ENCODE measurements around the gene FLYWCH2. TPM values are rescaled to one million over a fixed set of nuclear protein-coding genes. Genes with fewer than 3 reads are reported as not detected.

The FLYWCH2 gene
- polyA plus RNA-seq, 2 of the 4 experiments (the other 2 are of a cell fraction), result 23.2 to 41.2 TPM

GRCh38 chr16:2846511-2847310, 36.3 kb upstream of the FLYWCH2 start (continued):
- TF ChIP-seq HES2 (IDR thresholded peaks at IDR 0.05), result peak; percentile 68
- TF ChIP-seq HDAC2 (IDR thresholded peaks at IDR 0.05), result no peak

GRCh38 chr16:2848933-2849725, 33.9 kb upstream of the FLYWCH2 start:
- H3K9me3 ChIP-seq, result peaks cover 2% of the 10 kb centered on the region; the same call in 1 of the 3 replicates
- ChIA-PET CTCF (interaction anchor here (1.4 to 10.6 kb wide), 5 partner anchors 9 to 71 kb away, joined by 4 to 91 read pairs (median 6); partner anchors contain the start of gene PRSS22), POLR2A (no interaction called here)
- H3K4me1 ChIP-seq, result peaks cover 27% of the 10 kb centered on the region
- H3K27ac ChIP-seq, result peak overlapping the region in 1 of 2 experiments; percentile 94; a peak in 4 of 6 replicates
- no peak overlapping the region for H3K4me2 ChIP-seq
- no peak for DNase-seq (ENCODE audit: low read depth in 1 of 2, low spot score in 1 of 2)
- WGBS (ENCODE audit: missing lambda C conversion rate), result 76% methylated on average over 16 of the region's 16 CpGs
- no peak for ATAC-seq
- TF ChIP-seq FOSB (CRISPR knock-in tag; IDR thresholded peaks at IDR 0.05) (no peak), HOXA7 (CRISPR knock-in tag; IDR thresholded peaks at IDR 0.05) (no peak), NR3C1 (IDR thresholded peaks at IDR 0.05) (no peak), EP300 (IDR thresholded peaks at IDR 0.05) (no peak), RARB (CRISPR knock-in tag; IDR thresholded peaks at IDR 0.05) (no peak), NPAS2 (CRISPR knock-in tag; IDR thresholded peaks at IDR 0.05; ENCODE audit: borderline replicate concordance) (no peak), REST (IDR thresholded peaks at IDR 0.05) (no peak), ZC3H11A (IDR thresholded peaks at IDR 0.05) (no peak), MAX (IDR thresholded peaks at IDR 0.05) (no peak), MAFK (IDR thresholded peaks at IDR 0.05; ENCODE audit: partially characterized antibody) (no peak), BHLHE40 (IDR thresholded peaks at IDR 0.05; ENCODE audit: low read depth, low read length) (no peak), PBX3 (IDR thresholded peaks at IDR 0.05) (no peak), HES2 (IDR thresholded peaks at IDR 0.05) (no peak), CTCF (IDR thresholded peaks at IDR 0.05) (no peak)
- H3K4me3 ChIP-seq, result no peak overlapping the region
- no peak for FAIRE-seq

All from A549 (cell line).